GM12878 (cell line): ENCODE results near the gene PRDM2. TPM values are rescaled to one million over a fixed set of nuclear protein-coding genes. Genes with fewer than 3 reads are reported as not detected.

Source experiments
- ATAC-seq: fragments of 200-7000 bp; cut with Tn5 transposase; 3 replicates; pipeline ENCODE4 v1.9.1; 2020; ENCODE audit warnings: mild to moderate bottlenecking, moderate library complexity
- BruUV-seq: library from RNA; stranded (reverse); fragments of 400-500 nt; replicated peaks from 2 replicates; lab custom pipeline; 2021; lab: Mats Ljungman, UMichigan
- CTCF ChIA-PET: fragments of 300-600 bp; sonication (Branson Sonifier 250); formaldehyde crosslinking; extraction: SDS; loops from one replicate; lab custom pipeline; 2021; ENCODE audit warnings: inconsistent platforms; lab: Yijun Ruan, JAX
- POLR2A ChIA-PET: fragments of 350-600 bp; formaldehyde crosslinking; extraction: SDS; loops from one replicate; lab custom pipeline; 2021; ENCODE audit warnings: inconsistent platforms; lab: Charles Lee
- RAD21 ChIA-PET: fragments of 300-600 bp; sonication (Branson Sonifier 250); formaldehyde crosslinking; loops from one replicate; lab custom pipeline; 2023; ENCODE audit warnings: antibody characterized with exemption; ENCODE audit not compliant: unreplicated experiment; lab: Charles Lee
- SMC1A ChIA-PET: fragments of 300-600 bp; sonication (Branson Sonifier 250); formaldehyde crosslinking; loops from one replicate; lab custom pipeline; 2023; ENCODE audit not compliant: unreplicated experiment, uncharacterized antibody; lab: Charles Lee
- DNase-seq: peaks from one replicate; pipeline ENCODE4 v3.0.0-alpha.2; 2011; ENCODE audit warnings: low read depth, low spot score
- FAIRE-seq: peaks from 3 replicates; lab custom pipeline; 2011; peaks lifted over from hg19 to GRCh38; lab: Jason Lieb, UNC
- H2AFZ ChIP-seq: 2 replicates; pipeline ENCODE4 v1.6.0; 2011; ENCODE audit warnings: low read depth, low read length, control low read depth; ENCODE audit not compliant: control insufficient read depth
- H3K27ac ChIP-seq: 2 replicates; pipeline ENCODE4 v1.5.1; 2011; ENCODE audit warnings: control low read depth; ENCODE audit not compliant: control insufficient read depth, insufficient read depth
- H3K27me3 ChIP-seq, 2 experiments: replicated peaks in 1 of 2; 2 replicates each; pipeline versions ENCODE4 v1.6.0 to v1.6.1; 2011; ENCODE audit warnings: low read length in 1 of 2; ENCODE audit not compliant: control insufficient read depth in 2 of 2, insufficient read depth in 2 of 2
- H3K36me3 ChIP-seq, 2 experiments: 2 replicates each; pipeline ENCODE4 v1.5.1; 2011; ENCODE audit warnings: low read length in 1 of 2; ENCODE audit not compliant: control insufficient read depth in 2 of 2, insufficient read depth in 2 of 2
- H3K4me1 ChIP-seq: 2 replicates; pipeline ENCODE4 v1.6.1; 2011; ENCODE audit warnings: mild to moderate bottlenecking, low read length, moderate library complexity, mixed read lengths; ENCODE audit not compliant: control insufficient read depth, insufficient read depth
- H3K4me2 ChIP-seq: 2 replicates; pipeline ENCODE4 v1.6.0; 2011; ENCODE audit warnings: control low read depth; ENCODE audit not compliant: control insufficient read depth, insufficient read depth
- H3K4me3 ChIP-seq: fragments of 200-600 bp; sonication (generic); 2 replicates; pipeline ENCODE4 v1.5.1; 2016
- H3K79me2 ChIP-seq: 2 replicates; pipeline ENCODE4 v1.6.0; 2011; ENCODE audit warnings: low read length; ENCODE audit not compliant: control insufficient read depth, insufficient read depth
- H3K9ac ChIP-seq: 2 replicates; pipeline ENCODE4 v1.8.0; 2011; ENCODE audit warnings: low read length, control low read depth, mixed read lengths; ENCODE audit not compliant: control insufficient read depth, insufficient read depth
- H3K9me3 ChIP-seq: replicated peaks from 3 replicates; pipeline ENCODE4 v1.5.1; 2011; ENCODE audit warnings: mild to moderate bottlenecking, low read length; ENCODE audit not compliant: control insufficient read depth, insufficient read depth
- H4K20me1 ChIP-seq: 2 replicates; pipeline ENCODE4 v1.6.0; 2011; ENCODE audit not compliant: control insufficient read depth, insufficient read depth
- BCL11A ChIP-seq: IDR thresholded peaks from 2 replicates; pipeline ENCODE4 v1.6.1; 2011; ENCODE audit warnings: low read depth, low read length
- CBX5 ChIP-seq: sonication (generic); IDR thresholded peaks from 2 replicates; pipeline ENCODE4 v1.6.1; 2016; ENCODE audit warnings: low read depth, moderate library complexity, mild to moderate bottlenecking, inconsistent platforms
- DPF2 ChIP-seq: fragments of 450-650 bp; IDR thresholded peaks from 2 replicates; pipeline ENCODE4 v1.6.1; 2017; ENCODE audit warnings: mild to moderate bottlenecking
- EGR1 ChIP-seq, 2 experiments: IDR thresholded peaks; 1 replicate in 1 of 2; 2 replicates in 1 of 2; pipeline ENCODE4 v1.6.1; 2011 to 2012; ENCODE audit warnings: low read depth in 2 of 2, low read length in 2 of 2, borderline replicate concordance in 1 of 2, mild to moderate bottlenecking in 1 of 2, moderate library complexity in 1 of 2
- HDAC2 ChIP-seq: fragments of 200-600 bp; sonication (generic); IDR thresholded peaks from 2 replicates; pipeline ENCODE4 v1.6.1; 2017
- IRF5 ChIP-seq: fragments of 450-650 bp; IDR thresholded peaks from 2 replicates; pipeline ENCODE4 v1.6.1; 2017; ENCODE audit warnings: borderline replicate concordance
- NFYB ChIP-seq: IDR thresholded peaks from 2 replicates; pipeline ENCODE4 v1.6.1; 2011; ENCODE audit warnings: low read depth, mild to moderate bottlenecking, low read length, improper control_type of control experiment, moderate library complexity; ENCODE audit not compliant: insufficient read depth
- NRF1 ChIP-seq: conservative IDR thresholded peaks from 2 replicates; pipeline ENCODE4 v1.6.1; 2011; ENCODE audit warnings: mild to moderate bottlenecking, low read depth, low read length, improper control_type of control experiment
- POLR2A ChIP-seq: IDR thresholded peaks from 2 replicates; pipeline ENCODE4 v1.6.1; 2011; ENCODE audit warnings: low read depth, mild to moderate bottlenecking, low read length
- PRDM15 ChIP-seq: fragments of 450-650 bp; formaldehyde crosslinking; IDR thresholded peaks from 2 replicates; pipeline ENCODE4 v1.4.0; 2020; ENCODE audit warnings: mild to moderate bottlenecking, moderate library complexity
- YBX1 ChIP-seq: fragments of 450-650 bp; IDR thresholded peaks from 2 replicates; pipeline ENCODE4 v1.6.1; 2016; ENCODE audit warnings: antibody characterized with exemption
- ZZZ3 ChIP-seq: IDR thresholded peaks from 2 replicates; pipeline ENCODE4 v1.6.1; 2011; ENCODE audit warnings: low read depth; ENCODE audit not compliant: control insufficient read depth, insufficient read length
- WGBS: methylation state at CpG from one replicate; pipeline ENCODE4 v1.1.6; 2016; ENCODE audit warnings: low lambda C conversion rate; ENCODE audit not compliant: insufficient replicate concordance, insufficient coverage; ENCODE audit errors: missing lambda C conversion rate; 5-methylcytosine and 5-hydroxymethylcytosine counted together
- in situ Hi-C: fragments of 300-500 bp; cut with MboI; formaldehyde crosslinking; loops from 9 replicates; pipeline ENCODE4 v1.14.3; 2018; ENCODE audit warnings: mixed read lengths
- intact Hi-C: fragments of 100-400 bp; cut with micrococcal nuclease; formaldehyde crosslinking; loops from one replicate; pipeline ENCODE4 v1.14.2; 2022; ENCODE audit not compliant: unreplicated experiment
- polyA plus RNA-seq, 11 experiments: library from polyadenylated mRNA; depleted of rRNA in 4 of 11; unstranded in 6 of 11; stranded (reverse) in 5 of 11; fragments of >200 nt; fragmentation: Nextera tagmentation in 4 of 11; fragmentation: Illumina TruSeq in 1 of 11; extraction: Ambion mirVana in 4 of 11; extraction: Trizol in 1 of 11; gene quantifications; 1 replicate in 1 of 11; 2 replicates in 10 of 11; pipeline versions ENCODE4 v1.2.1 to v1.2.3, GENCODE V29; 2011 to 2016; ENCODE audit warnings: inconsistent platforms in 2 of 11, missing spikeins in 2 of 11, low read depth in 1 of 11
- total RNA-seq, 4 experiments: library from RNA; depleted of rRNA in 3 of 4; stranded (reverse); fragments of >200 nt in 3 of 4; fragmentation: Illumina TruSeq in 1 of 4; extraction: Trizol in 1 of 4; gene quantifications; 2 replicates each; pipeline versions ENCODE4 v1.2.1 to v1.2.3, GENCODE V29; 2013 to 2021

Gene PRDM2
- total and polyA plus RNA-seq, 10 of the 15 experiments (the other 5 are each of a cell fraction or from before 2014, with no cell fraction given), result 8.4 to 45.1 (median 23.5) TPM

- intact Hi-C loops, result no loop called here
- H4K20me1 ChIP-seq, result no peaks in the 10 kb centered on the region
- no peak overlapping the region for H2AFZ ChIP-seq
- H3K4me1 ChIP-seq, result 0 out of 2 replicates have a peak, but pooled peaks cover 4% of the 10 kb centered on the region
- BruUV-seq, result no TSS peak
- in situ Hi-C loops, result loop anchor here (10.0 kb wide), 1 partner anchor 139 kb away; no protein-coding TSS in a partner anchor
- ChIA-PET CTCF (no interaction called here), RAD21 (no interaction called here), SMC1A (no interaction called here), POLR2A (no interaction called here)
- H3K4me2 ChIP-seq, result no peak overlapping the region
- H3K4me3 ChIP-seq, result no peak overlapping the region
- FAIRE-seq, result no peak
- TF ChIP-seq NFYB (no peak), HDAC2 (no peak), IRF5 (no peak), CBX5 (no peak), YBX1 (no peak), DPF2 (no peak), BCL11A (no peak), ZZZ3 (no peak), EGR1 (IDR thresholded peaks at IDR 0.05; ENCODE audit: borderline replicate concordance in 1 of 2, low read depth in 2 of 2, low read length in 2 of 2) (no peak), NRF1 (no peak), PRDM15 (CRISPR knock-in tag) (no peak), POLR2A (no peak)
- WGBS, result 91% methylated on average over 11 of the region's 11 CpGs
- no peak overlapping the region for H3K9ac ChIP-seq
- no peak for DNase-seq
- no peak overlapping the region for H3K27ac ChIP-seq
- no peaks in the 10 kb centered on the region for H3K79me2 ChIP-seq
- ATAC-seq, result no peak
- no peaks in the 10 kb centered on the region for H3K36me3 ChIP-seq
- H3K9me3 ChIP-seq, result no peaks in the 10 kb centered on the region
- no peaks in the 10 kb centered on the region for H3K27me3 ChIP-seq
Measured at GRCh38 chr1:13804240-13804633, 104.2 kb downstream of the PRDM2 start.
